ENCODE results near the gene RGSL1. TPM values are rescaled to one million over a fixed set of nuclear protein-coding genes. Genes with fewer than 3 reads are reported as not detected.

RGSL1 gene
- total and polyA plus RNA-seq, 12 donors = not detected

- ATAC-seq (no peak), DNase-seq (no peak)
- Histone ChIP-seq H3K4me1 (peaks cover 4 to 49% (median 23%) of the 10 kb centered on the region in 9 donors), H3K27me3 (no peaks in the 10 kb centered on the region), H3K4me3 (no peak overlapping the region), H3K27ac (peak overlapping the region in 1 of 10 donors; percentile 24), H3K9me3 (no peaks in the 10 kb centered on the region), H3K36me3 (peaks cover 0 to 36% (median 7%) of the 10 kb centered on the region in 9 donors)
- WGBS, 2 donors = 94 to 96% methylated on average over 11 of the region's 11 CpGs
- TF ChIP-seq CTCF (IDR thresholded peaks at IDR 0.05) = no peak
- intact Hi-C loops (cut with DNase I) = loop anchor here in 1 of 10 donors (5.0 kb wide), 1 partner anchor 139 kb away; no protein-coding TSS in a partner anchor
These were observed 136.4 kb downstream of the RGSL1 start for GRCh38 chr1:182586380-182586779.

- Histone ChIP-seq H3K27ac (no peak overlapping the region), H3K9me3 (no peaks in the 10 kb centered on the region), H3K4me3 (no peak overlapping the region), H3K4me1 (peaks cover 4 to 49% (median 23%) of the 10 kb centered on the region in 9 donors), H3K36me3 (peaks cover 0 to 29% (median under 1%) of the 10 kb centered on the region in 9 donors), H3K27me3 (no peaks in the 10 kb centered on the region)
- WGBS, 2 donors = 0 to 1% methylated on average over 1 of the region's 1 CpG
- TF ChIP-seq CTCF (IDR thresholded peaks at IDR 0.05) = no peak
- DNase-seq (no peak), ATAC-seq (no peak)
- intact Hi-C loops (cut with DNase I) = loop anchor here in 1 of 10 donors (5.0 kb wide), 1 partner anchor 140 kb away; no protein-coding TSS in a partner anchor
These were observed 137.1 kb downstream of the RGSL1 start for GRCh38 chr1:182587093-182587492.

DNA sequence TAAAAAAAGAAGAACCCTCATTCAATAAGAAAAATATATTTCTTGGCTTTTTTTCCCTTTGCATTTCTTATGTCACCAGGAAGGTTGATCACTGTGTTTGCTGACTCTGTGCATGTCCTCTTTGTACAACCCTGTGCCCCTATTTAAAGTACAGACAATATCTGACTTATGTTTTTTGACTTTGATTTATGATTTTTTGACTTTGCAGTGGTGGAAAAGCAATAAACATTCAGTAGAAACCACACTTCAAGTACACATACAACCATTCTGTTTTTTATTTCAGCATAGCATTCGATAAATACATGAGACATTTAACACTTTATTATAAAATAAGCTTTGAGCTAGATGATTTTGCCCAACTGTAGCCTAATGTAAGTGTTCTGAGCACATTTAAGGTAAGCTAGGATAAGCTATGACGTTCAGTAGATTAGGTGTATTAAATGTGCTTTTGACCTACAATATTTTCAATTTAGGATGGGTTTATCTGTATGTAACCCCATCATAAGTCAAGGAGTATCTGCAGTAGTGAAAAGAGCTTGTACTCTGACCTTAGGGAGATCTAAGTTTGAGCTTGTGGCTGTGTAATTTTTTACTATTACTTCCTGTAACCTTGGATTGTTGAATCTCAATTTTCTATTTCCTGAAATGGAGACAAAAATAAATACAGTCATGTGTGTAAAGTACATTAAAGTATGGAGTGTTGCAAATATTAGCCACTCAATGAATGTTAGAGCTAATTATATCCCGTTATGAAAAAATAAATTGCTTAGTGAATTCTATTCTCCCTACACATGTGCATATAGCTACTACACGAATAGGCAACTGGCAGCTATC is 137.9 kb downstream of the RGSL1 start:
- Histone ChIP-seq H3K36me3 (peaks cover 0 to 21% (median 0%) of the 10 kb centered on the region in 9 donors), H3K27ac (peak overlapping the region in 9 of 10 donors; percentile 83 to 99 (median 89)), H3K27me3 (no peaks in the 10 kb centered on the region), H3K4me3 (peak overlapping the region in 9 of 10 donors; percentile 51 to 84 (median 68)), H3K4me1 (peaks cover 4 to 49% (median 23%) of the 10 kb centered on the region in 9 donors), H3K9me3 (no peaks in the 10 kb centered on the region)
- ATAC-seq (no peak), DNase-seq (no peak)
- WGBS, 2 donors = 49 to 50% methylated on average over 4 of the region's 4 CpGs
- TF ChIP-seq CTCF (IDR thresholded peaks at IDR 0.05) = no peak
- intact Hi-C loops (cut with DNase I) = loop anchor here in 1 of 10 donors (5.0 kb wide), 1 partner anchor 141 kb away; no protein-coding TSS in a partner anchor

DNA sequence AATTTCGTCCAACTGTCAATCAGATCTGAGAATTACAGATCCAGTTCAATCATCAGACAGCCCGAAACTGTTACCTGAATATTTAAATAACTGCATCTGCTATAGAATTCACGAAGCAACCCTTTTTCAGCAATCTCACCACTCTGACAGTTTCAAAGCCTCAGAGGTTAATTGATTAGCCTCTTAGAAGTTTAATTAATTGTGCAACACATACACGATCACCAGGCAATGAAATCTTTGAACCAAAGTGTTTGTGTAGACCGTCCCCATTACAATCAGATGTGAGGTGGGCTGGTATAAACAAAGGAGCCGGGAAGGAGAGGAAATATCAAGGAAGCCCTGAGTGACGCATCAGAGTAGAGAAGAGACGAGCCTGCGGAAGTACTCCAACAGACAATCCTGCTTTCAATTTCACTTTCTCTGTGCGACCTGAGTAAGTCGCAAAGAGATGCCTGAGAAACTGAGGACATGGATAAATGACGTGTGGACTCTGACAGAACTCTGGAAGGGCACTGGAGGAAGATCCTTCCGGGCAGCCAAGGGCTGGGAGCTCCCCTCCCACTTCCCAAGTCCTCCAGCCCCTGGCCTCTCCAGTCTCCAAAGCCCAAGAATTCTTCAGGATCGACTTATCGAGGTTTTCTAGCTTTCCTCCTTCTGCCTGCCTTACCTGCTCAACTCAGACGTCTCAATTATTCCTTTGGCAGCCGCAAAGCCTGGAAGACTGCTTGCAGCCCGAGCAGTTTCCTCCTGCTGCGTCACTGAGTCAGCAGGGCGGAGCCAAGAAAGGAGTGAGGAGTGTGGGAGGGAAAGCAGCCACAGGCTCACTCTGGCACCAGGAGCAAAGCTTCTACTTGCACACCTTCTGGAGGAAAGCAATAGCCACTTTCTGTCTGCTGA is 138.8 kb downstream of the RGSL1 start, which contains the start of gene RNASEL:
TSS of gene RNASEL (minus strand) at position 757 of the 897 bp plus-strand sequence. CDS start 2,450 bp downstream, outside the sequence.
- DNase-seq (peak; percentile 68 to 71), ATAC-seq (peak; percentile 88 to 95 (median 94))
- H3K27me3 ChIP-seq = no peaks in the 10 kb centered on the region
- H3K9me3 ChIP-seq = no peaks in the 10 kb centered on the region
- 11 to 14% methylated on average over 20 of the region's 20 CpGs for WGBS, 2 donors
- H3K4me1 ChIP-seq = peaks cover 4 to 46% (median 22%) of the 10 kb centered on the region in 9 donors
- intact Hi-C loops (cut with DNase I) = loop anchor here in 1 of 10 donors (5.0 kb wide), 1 partner anchor 141 kb away; no protein-coding TSS in a partner anchor
- peaks cover 0 to 12% (median 0%) of the 10 kb centered on the region in 9 donors for H3K36me3 ChIP-seq
- no peak for TF ChIP-seq CTCF (IDR thresholded peaks at IDR 0.05)
- peak within 1 kb of the TSS; percentile 68 to 99 (median 88) for H3K27ac ChIP-seq
- H3K4me3 ChIP-seq = peak within 1 kb of the TSS; percentile 51 to 84 (median 68)
